ENCODE results near the gene C19orf44.

The C19orf44 gene

GRCh38 chr19:16518483-16519229, 22.5 kb downstream of the C19orf44 start:
- no peak for DNase-seq

- no peak for DNase-seq
Observed at GRCh38 chr19:16519230-16519687, 23.1 kb downstream of the C19orf44 start.

- DNase-seq, result no peak
Observed at GRCh38 chr19:16520074-16520973, 24.1 kb downstream of the C19orf44 start.

GRCh38 chr19:16520986-16521624, 24.9 kb downstream of the C19orf44 start:
- DNase-seq, result no peak

GRCh38 chr19:16521715-16522289, 25.6 kb downstream of the C19orf44 start:
- no peak for DNase-seq

GRCh38 chr19:16522559-16523377, 26.6 kb downstream of the C19orf44 start:
- DNase-seq, result no peak

GRCh38 chr19:16524991-16525734, 29.0 kb downstream of the C19orf44 start:
- DNase-seq, result no peak

- DNase-seq, result no peak
Observed at GRCh38 chr19:16525751-16526481, 29.7 kb downstream of the C19orf44 start.

GRCh38 chr19:16527334-16527935, 31.2 kb downstream of the C19orf44 start:
- no peak for DNase-seq

GRCh38 chr19:16527971-16528521, 31.9 kb downstream of the C19orf44 start:
- no peak for DNase-seq

- DNase-seq, result no peak
Observed at GRCh38 chr19:16529466-16530144, 33.4 kb downstream of the C19orf44 start.

GRCh38 chr19:16530540-16531379, 34.6 kb downstream of the C19orf44 start:
- no peak for DNase-seq

- no peak for DNase-seq
Observed at GRCh38 chr19:16531380-16531669, 35.1 kb downstream of the C19orf44 start.

GRCh38 chr19:16532440-16533234, 36.4 kb downstream of the C19orf44 start:
- no peak for DNase-seq

GRCh38 chr19:16535381-16535780, 39.2 kb downstream of the C19orf44 start:
- DNase-seq, result no peak

GRCh38 chr19:16536130-16536529, 39.9 kb downstream of the C19orf44 start:
- DNase-seq, result no peak

- no peak for DNase-seq
Observed at GRCh38 chr19:16537111-16537510, 40.9 kb downstream of the C19orf44 start.

- DNase-seq, result no peak
Observed at GRCh38 chr19:16540948-16541347, 44.8 kb downstream of the C19orf44 start.
